ENCODE results near the gene EHD4.

Gene EHD4

DNA sequence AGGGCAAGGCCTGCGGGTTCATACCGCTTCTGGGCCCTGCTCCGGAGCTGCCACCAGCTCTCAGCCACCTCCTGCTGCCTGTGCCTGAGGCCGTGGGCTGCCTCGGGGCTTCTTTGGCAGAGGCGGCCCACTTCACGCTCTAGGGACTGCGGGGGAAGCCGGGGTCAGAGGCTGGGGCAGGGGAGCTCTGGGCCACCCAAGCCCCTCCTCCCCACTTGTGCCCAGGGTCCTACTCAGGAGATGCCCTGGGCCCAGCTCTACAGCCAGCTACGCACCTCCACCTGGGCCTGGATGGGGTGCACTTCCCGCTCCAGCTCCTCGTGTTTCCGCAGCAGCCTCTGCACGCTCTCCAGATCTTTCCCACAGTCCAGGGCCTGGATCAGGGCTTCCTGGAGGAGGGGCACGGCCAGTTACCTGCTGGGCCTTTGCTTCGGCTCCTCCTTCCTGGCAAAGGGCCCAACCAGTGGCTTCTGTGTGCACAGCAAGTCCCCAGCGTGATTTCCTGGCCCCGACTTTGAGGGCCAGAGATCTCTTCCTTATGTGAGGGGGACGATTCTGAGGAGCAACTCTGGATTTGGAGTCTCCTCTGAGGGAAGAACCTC lies 109.7 kb downstream of the EHD4 start:
- DNase-seq (ENCODE audit: low spot score) (no peak), FAIRE-seq (no peak)

DNA sequence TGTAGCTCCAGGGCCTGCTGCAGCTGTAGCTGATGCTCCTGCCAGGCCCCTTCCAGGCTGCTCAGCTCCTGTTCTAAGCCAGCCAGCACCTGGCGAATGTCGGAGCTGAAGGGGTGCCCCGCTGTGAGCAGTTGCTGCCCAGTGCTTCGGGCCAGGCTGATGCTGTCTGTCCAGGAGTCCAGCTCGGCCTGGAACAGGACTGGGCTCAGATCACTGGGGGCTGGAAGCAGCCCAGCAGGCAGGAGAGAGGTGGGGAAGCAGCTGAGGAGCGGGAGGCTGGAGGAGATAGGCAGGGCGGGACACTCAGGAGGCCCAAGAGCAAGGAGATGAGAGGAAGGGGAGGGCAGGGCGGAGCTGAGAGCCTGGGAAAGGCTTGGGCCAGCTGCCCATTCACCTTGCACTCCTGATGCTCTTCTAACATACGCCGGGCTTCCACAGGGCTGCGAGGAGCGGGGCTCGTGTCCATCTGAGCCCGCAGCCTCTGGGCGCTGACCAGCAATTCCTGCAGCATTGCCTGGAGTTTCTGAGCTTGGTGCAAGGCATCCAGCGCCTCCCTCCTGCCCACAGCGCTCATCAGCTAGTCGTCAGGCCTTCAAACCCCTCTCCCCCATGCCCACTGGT lies 110.5 kb downstream of the EHD4 start:
- DNase-seq (ENCODE audit: low spot score) (no peak), FAIRE-seq (no peak)

DNA sequence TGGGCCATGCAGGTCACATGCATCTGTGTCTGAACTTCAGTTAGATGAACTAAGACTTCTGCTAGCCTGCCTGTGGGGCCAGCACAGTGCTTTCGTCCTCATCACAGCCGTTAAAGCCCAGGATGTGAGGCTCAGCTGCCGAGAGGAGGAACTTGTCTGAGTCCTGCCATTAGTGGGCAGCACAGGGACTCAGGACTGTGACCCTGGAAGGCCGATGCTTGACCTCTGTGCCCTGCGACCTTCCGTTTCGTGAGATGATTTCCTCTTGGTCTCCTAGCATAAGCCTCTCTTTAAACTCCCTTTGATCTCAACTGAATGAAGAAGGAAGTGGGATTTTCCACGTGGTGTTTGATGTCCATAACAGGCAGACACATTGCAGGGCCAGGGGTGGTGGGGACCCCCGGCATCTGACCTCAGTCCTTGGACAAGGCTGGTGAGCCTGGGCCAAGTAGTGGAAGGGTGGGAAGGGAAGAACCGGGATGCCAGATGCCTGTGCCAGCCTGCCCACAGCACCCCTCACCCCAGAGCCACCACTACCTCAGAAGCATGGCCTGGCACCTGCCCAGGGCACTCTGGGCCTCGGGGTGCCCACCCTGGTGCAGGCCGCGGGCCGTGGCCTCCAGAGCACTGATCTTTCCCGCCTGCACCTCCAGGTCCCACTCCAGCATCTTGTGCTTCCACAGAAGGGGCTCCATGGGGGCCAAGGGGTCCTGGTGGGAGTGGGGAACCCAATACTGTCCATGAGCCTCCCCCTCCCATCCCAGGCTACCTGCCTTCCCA lies 112.1 kb downstream of the EHD4 start:
- DNase-seq (ENCODE audit: low spot score) = no peak
- no peak for FAIRE-seq

DNA sequence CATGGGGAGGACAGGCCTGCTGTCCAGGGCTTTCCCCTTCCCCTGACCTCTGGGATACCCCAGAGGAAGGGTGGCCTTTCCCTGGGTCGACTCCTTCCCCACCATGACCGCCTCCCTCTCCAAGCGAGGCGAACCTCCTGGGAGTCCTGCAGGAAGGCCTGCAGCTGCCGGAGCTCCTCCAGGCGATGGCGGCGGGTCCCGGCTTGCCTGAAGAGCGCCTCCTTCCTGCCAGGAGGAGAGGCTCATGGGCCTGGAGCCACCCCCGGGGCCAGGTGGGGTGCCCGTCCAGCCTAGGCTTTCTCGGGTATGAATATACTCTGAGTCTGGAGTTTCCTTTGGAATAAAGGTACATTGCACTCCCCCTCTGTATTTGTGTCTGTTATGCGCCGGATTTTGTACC lies 113.6 kb downstream of the EHD4 start:
- FAIRE-seq = no peak
- DNase-seq (ENCODE audit: low spot score) = no peak

DNA sequence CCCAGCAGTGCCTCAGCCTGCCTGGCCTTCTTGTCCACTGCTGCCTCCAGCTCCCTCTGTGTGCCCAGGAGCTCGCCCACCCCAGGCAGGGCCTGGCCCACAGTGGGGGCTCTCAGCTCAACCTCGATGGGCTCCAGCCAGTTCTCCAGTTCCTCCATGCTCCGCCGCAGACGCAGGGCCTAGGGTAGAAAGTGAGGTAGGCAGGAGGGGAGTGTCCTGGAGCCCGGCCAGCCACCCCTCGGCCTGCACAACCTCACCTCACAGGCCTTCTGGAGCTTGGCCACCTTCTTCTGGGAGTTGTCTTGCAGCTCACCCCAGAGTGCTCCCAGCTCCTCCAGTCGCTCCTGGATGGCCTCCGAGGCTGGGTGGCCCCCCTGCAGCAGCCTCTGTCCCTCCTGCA lies 115.0 kb downstream of the EHD4 start:
- no peak for DNase-seq (ENCODE audit: low spot score)
- FAIRE-seq = no peak

DNA sequence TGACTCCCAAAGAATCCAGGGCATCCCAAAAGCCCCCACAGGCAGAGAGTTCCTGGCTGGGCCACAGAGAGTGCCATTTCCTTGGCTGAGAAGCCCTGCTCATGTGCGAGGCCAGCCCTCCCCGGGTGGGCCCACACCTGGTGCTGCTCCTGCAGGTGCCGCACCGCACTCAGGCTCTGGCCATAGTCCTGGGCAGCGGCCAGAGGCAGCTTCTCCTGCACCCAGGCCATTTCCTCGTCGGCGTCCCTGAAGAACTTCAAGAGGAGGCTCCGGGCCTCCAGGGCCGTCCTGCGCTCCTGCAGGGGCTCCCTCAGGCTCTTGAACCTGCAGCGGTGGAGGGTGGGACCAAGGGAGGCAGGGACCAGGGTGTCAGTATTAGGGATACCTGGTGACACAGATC lies 115.6 kb downstream of the EHD4 start:
- no peak for FAIRE-seq

DNA sequence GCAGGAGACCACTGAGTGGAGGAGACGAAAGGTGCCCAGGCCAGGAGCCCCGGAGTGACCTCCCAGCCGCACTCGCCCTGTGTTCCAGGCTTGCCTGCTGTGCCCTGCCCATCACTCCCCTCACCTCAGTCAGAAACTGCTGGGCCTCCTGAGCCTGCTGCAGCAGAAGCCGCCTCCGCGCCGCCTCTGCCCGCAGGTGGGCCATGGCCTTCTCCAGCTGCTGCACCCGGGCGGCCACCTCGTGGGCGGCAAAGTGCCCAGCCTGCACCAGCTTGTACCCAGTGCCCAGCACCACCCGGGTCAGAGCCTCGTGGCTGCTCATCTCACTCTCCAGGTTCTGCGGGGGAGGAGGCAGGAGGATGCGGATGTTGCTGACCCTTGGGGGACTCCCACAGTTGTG lies 116.1 kb downstream of the EHD4 start:
- DNase-seq (ENCODE audit: low spot score) (no peak), FAIRE-seq (no peak)

More for the DNA sequence above, 115.6 kb downstream of the EHD4 start:
- DNase-seq (ENCODE audit: low spot score) = no peak

DNA sequence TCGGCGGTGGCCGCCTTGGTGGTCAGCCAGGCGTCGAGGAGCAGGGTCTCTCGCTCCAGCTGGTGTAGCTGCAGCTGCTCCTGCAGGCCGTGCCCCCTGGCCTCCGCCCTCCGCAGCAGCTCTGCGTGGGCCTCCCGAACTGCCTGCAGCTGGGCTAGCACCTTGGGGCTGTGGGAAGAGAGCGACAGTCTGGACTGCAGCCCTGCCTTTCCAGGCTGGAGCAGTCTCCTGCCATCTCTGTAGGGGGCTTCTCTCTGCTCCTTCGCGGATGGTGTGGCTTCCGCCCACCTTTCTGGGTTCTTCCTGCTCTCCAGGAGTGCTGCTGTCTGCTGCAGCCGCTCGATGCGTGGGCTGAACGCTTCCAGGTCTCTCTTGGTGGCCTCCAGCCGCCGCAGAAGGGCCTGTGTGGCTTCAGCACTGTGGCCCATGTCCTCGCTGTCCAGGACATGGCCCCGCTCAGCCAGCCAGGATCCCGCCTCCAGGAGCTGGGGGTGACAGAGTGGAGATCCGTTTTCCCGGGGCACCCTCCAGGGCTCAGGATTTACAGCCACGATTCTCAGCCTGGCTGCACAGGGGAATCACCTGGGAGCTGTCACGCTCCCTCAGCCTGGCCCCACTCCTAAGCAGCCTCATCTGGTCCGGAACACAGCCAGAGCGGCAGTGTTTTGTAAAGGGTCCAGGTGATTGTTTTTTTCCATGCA lies 116.9 kb downstream of the EHD4 start:
- DNase-seq (ENCODE audit: low spot score) (no peak), FAIRE-seq (no peak)

DNA sequence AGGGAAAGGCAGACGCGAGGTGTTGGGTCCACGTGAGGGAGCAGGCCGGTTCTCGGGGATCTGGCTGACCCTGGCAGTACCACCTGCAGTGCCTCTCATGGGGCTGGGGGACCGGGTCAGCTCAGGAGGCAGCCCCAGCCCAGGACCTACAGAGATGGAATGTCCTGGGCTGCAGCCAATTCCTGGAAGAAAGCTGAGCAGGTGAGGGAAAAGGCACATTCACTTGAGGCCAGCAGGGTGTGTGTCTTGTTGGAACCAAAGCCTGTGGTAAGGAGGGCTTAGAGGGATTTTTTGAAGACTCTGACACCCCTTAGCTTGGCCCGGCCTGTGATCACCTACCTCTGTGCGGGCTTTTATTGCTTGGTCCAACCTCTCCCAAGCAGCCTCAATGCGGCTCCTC lies 117.9 kb downstream of the EHD4 start:
- FAIRE-seq = no peak
- DNase-seq (ENCODE audit: low spot score) = no peak

DNA sequence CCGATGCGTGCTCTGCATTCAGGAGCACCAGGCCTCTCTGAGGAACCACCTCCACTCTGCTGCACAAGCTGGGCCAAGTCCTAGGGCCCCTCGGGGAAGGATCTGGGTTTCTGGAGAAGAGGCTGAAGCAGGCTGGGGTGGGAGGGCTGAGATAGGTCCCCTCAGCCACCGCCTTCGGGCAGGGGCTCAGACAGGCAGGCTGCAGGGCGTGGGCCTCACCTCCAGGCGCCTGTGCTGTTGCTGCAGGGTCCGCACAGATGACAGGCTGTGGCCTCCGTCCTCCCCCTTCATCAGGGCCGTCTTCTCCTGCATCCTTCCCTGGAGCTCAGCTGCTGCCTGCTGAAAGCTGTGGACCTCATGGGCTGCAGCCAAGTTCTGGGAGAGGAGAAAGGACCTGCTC lies 118.5 kb downstream of the EHD4 start:
- DNase-seq (ENCODE audit: low spot score) (no peak), FAIRE-seq (no peak)

DNA sequence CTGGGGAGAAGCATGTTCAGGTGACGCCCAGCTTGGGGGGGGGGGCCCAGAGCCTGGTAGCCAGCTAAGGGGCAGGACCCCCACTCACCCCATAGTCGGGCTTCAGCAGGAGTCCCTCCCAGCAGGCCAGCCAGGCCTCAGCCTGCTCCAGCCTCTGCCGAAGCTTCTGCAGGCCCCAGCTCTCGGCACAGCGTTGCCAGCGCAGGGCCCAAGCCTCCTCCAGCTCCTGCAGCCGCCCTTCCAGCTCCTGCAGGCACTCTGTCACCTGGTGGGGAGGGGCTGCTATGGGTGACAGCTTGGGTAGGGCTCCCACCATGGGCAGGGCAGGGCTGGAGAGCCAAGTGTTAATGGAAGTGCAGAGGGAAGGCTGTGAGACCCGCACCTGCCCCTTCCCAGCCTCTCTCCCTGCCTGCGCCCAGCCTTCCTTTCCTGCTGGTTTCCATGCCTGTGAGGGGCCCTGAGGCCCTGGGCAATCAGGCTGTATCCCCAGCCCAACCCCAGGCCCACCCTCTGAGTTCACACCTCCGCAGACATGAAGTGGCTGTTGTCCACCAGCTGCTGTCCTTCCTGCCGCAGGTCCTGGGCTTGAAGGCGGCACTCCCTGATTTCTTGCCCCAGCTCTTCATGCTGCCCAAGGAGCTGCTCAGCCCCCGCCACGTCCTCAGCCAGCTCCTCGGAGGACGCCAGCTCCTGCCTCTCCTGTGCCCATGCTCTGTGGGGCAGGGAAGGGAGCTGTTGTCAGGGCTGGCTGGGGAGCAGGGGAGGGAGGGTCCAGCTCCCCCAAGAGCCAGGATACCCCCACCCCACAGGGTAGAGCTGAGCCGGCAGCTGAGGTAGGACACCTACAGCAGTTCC lies 119.4 kb downstream of the EHD4 start:
- DNase-seq (ENCODE audit: low spot score) = no peak
- no peak for FAIRE-seq

DNA sequence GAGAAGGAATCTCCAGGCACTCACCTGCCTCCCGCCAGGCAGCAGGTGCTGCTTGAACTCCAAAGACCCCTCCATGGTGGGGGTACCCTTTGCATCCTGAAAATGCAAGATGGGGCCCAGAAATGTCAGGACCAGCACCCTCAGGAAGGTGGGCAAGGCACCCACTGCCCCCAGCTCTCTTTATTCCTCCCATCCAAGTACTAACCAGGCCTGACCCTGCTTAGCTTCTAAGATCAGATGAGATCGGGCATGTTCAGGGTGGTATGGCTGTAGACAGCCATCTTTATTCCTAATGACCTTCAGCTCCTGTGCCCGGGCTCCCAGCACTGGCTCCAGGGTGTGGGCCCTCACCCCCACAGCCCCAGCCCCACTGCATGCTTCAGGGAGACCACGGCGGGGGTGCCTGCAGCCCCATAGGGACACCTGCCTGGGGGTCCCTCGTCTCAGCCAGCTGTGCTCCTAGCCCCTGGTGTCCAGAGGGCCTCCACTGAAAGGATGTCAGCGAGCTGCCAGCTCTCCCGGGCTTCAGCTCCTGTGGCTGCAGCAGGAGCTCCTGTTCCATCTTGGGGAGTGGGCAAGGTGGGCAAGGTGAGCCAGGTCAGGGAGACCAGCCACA lies 120.5 kb downstream of the EHD4 start:
- no peak for DNase-seq (ENCODE audit: low spot score)
- FAIRE-seq = no peak

DNA sequence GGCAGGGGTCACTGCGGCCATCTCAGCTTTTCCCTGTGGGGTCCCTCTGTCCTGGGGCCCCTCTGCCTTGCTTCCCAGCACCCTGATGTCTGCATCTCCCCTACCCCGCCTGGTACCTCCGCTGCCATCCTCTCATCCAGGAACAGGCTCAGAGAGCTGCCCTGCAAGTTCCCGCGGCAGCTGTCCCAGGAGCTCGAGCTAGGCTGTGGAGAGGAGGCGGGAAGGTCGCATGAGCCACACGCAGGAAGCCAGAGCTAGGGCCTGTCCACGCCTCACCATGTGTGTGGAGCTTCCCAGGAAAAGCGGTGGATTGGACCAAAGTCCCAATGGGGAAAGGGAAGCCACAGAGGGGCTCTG lies 121.2 kb downstream of the EHD4 start:
- DNase-seq (ENCODE audit: low spot score) = no peak
- no peak for FAIRE-seq

DNA sequence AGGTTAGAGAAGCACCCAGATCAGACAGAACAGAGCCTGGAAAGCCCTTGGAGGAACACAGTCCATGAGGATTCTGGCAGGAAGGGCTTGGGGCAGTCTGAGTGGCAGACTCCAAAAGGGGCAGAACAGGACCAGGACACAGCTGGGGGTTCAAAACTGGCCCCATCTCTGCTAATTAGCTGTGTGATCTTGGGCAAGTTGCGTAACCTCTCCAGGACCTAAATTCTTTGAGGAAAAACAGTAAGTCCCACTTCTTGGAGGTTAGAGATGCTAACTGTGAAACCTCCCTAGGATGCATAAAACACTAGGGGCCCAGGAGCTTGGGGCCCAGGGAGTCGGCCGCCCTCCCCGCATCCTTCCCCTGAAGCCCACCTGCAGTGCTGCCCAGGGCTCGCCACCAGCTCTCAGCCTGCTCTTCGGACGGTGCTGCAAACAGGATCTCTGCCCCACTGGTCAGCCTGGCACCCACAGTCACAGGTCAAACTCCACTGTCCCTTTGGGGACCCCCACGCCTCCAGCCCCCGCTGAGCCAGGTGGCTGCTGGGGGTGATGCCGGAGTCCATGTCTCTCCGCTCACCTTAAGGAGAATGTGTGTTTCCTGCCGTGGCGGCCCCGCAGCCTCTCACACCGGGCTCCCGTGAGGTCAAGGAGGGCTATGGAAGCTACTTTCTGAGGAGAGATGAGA lies 121.7 kb downstream of the EHD4 start:
- no peak for FAIRE-seq
- DNase-seq (ENCODE audit: low spot score) = no peak

DNA sequence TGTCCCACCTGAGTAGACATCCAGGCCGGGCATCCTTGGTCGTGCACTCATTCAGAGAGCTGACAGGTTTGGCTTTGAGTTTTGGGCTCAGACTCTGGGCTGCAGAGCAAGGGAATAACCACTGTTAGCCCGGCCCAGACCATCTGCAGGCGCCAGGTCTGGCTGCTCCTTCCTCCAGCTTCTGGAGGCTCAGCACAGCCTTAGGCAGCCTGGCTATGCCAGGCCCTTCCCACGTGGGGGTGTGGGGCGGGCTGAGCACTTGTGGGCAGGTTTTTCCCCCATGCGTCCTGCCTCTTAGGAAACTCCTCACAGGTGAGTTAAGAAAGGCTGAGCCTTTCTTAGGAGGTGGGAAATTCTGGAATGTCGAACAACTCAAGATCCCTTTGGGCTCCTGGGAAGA lies 122.5 kb downstream of the EHD4 start:
- FAIRE-seq (no peak), DNase-seq (ENCODE audit: low spot score) (no peak)

DNA sequence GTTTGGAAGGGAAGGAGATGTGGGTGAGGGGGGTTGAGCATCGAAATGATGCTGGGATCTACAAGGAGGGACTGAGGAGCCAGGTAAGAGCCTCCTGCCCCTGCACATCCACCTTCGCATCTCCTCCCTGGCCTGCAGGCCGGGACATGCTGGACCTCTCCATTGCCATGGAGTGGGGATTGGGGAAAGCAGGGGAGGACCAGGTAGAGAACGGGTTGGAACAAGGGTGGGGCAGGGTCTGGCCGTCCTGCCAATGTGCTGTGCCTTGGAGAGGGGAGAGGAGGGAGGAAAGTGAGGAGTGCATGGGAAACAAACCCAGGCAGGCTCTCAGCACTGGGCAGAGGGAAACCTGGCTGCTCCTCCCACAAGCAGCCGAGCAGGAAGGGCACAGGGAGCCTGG lies 123.2 kb downstream of the EHD4 start:
- DNase-seq (ENCODE audit: low spot score) (no peak), FAIRE-seq (no peak)

DNA sequence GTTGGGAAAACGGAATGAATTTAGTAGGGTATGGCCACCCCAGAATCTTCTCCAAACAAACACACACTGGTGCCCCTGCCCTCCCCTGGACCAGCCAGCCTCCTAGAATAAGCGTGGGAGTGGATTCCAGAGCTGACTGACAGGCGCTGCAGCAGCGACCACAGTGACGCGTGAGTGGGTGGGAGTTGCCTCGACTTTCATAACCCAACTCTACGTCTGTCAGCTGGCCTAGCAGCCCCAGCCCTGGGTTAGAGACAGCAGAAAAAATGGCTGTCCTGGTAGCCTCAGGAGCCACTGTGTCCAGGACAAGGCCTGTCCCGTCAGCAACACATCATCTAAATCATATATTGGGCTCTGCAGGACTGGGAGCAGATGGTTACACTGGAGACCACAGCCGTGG lies 123.7 kb downstream of the EHD4 start:
- no peak for FAIRE-seq

DNA sequence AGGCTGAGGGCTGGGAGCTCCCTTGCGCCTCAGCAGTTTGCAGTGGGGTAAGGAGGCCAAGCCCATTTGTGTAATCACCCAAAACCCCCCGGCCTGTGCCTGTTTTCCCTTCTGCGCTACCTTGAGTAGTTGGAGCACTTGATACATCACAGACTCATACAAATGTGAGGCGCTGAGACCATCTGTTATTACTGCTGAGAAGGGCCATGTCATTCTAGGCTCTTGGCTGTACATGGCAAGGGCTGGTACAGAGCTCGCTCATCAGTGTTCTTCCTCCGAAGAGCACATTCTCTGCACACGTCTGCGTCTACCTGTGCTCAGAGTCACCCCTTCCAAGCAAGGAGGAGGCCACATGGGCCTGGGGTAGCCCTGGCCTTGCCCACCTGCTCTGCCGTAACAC lies 124.4 kb downstream of the EHD4 start:
- FAIRE-seq (no peak), DNase-seq (ENCODE audit: low spot score) (no peak)

More for the DNA sequence above, 123.7 kb downstream of the EHD4 start:
- DNase-seq (ENCODE audit: low spot score) = no peak

DNA sequence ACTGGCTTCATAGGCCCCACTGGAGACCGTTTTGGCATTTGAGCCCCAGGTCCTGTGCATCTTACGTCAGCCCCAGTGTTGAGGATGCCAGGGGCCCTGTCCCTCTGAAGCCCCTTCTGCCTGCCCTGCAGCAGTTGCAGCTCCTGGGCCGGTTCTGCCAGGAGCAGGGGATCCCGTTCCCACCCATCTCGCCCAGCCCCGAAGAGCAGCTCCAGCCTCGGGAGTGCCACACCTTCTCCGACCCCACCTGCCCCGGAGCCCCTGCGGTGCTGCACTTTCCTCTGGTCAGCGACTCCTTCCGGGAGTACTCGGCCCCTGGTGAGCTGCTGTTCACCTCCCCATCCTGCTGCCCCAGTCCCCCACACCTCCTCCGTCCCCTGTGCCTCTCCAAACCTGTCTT lies 125.2 kb downstream of the EHD4 start:
- no peak for FAIRE-seq
- no peak for DNase-seq (ENCODE audit: low spot score)
